Liver (tissue), 3 donors: ENCODE data around the gene MPC1.

ENCODE experiments used
- CTCF ChIP-seq: fragments of 150-350 bp; IDR thresholded peaks from 2 replicates; pipeline ENCODE4 v1.5.1; 2017; ENCODE audit warnings: improper control_type of control experiment, low read depth, low read length; ENCODE audit not compliant: missing input control
- FOXA1 ChIP-seq: IDR thresholded peaks from 2 replicates; pipeline ENCODE4 v1.6.1; 2016; ENCODE audit warnings: antibody characterized with exemption
- GABPA ChIP-seq, 2 donors: IDR thresholded peaks in 1 of 2; conservative IDR thresholded peaks in 1 of 2; 2 replicates each; pipeline ENCODE4 v1.6.1; 2016; ENCODE audit warnings: antibody characterized with exemption in 2 of 2, mild to moderate bottlenecking in 1 of 2, moderate library complexity in 1 of 2
- JUND ChIP-seq, 2 donors: IDR thresholded peaks; 2 replicates each; pipeline ENCODE4 v1.6.1; 2016; ENCODE audit warnings: antibody characterized with exemption in 2 of 2
- SP1 ChIP-seq: IDR thresholded peaks from 2 replicates; pipeline ENCODE4 v1.6.1; 2018; ENCODE audit warnings: antibody characterized with exemption, mild to moderate bottlenecking
- YY1 ChIP-seq: IDR thresholded peaks from 2 replicates; pipeline ENCODE4 v1.6.1; 2016; ENCODE audit warnings: antibody characterized with exemption, mild to moderate bottlenecking
- TF ChIP-seq, protein P1 (sequence below): IDR thresholded peaks from 2 replicates; pipeline ENCODE4 v1.6.1; 2016; ENCODE audit warnings: antibody characterized with exemption
- TF ChIP-seq, protein P2 (sequence below): IDR thresholded peaks from 2 replicates; pipeline ENCODE4 v1.6.1; 2016; ENCODE audit warnings: antibody characterized with exemption
- donor health status: healthy.
- donor health status: healthy.

DNA sequence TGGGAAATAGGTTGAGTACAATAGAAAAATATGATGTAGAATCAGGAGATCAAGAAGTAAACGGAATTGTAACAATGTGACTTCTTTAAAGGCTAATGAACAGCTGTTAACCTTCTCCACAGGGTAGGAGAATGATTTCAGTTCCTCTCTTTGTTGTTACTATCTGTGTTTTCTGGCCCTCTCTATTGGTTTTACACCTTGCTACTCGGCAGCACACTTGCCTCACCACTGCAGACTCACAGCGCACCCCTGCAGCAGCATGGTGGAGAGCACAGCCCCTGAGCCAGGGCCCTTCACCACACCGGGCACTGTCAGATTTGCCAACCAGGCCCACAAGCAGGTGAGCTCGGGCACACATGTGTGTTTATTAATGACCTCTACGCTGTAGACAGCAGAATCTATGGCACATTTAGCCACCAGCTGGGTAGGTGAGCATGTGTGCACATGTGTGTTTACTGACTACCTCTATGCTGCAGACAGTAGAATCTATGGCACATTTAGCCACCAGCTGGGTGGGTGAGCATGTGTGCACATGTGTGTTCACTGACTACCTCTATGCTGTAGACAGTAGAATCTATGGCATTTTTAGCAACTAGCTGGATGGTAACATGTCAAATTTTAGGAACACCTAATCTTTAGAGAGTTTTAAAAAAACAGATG is 57.2 kb downstream of the MPC1 start:
- TF ChIP-seq CTCF: no peak
- TF ChIP-seq SP1: no peak
- no peak for TF ChIP-seq JUND (IDR thresholded peaks at IDR 0.05)
- TF ChIP-seq, protein P1, sequence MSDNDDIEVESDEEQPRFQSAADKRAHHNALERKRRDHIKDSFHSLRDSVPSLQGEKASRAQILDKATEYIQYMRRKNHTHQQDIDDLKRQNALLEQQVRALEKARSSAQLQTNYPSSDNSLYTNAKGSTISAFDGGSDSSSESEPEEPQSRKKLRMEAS: no peak
- no peak for TF ChIP-seq GABPA (IDR thresholded peaks at IDR 0.05 in 1 of 2, conservative IDR thresholded peaks at IDR 0.05 in 1 of 2)
- no peak for TF ChIP-seq FOXA1
- no peak for TF ChIP-seq YY1
- TF ChIP-seq, protein P2, sequence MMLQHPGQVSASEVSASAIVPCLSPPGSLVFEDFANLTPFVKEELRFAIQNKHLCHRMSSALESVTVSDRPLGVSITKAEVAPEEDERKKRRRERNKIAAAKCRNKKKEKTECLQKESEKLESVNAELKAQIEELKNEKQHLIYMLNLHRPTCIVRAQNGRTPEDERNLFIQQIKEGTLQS: no peak
